Sigmoid colon (tissue), 4 donors: ENCODE results near the gene TTC8.

Experiments
- CTCF ChIP-seq, 4 experiments: fragments of 450-650 bp in 3 of 4; fragments of 200-600 bp in 1 of 4; IDR thresholded peaks; one replicate each; pipeline ENCODE4 v1.5.1; 2016 to 2019; ENCODE audit warnings: antibody characterized with exemption in 4 of 4, mild to moderate bottlenecking in 3 of 4, moderate library complexity in 2 of 4
- EP300 ChIP-seq, 4 donors: sonication (generic); formaldehyde crosslinking; IDR thresholded peaks; one replicate each; pipeline ENCODE4 v1.6.1; 2017; ENCODE audit warnings: antibody characterized with exemption in 4 of 4
- POLR2A ChIP-seq, 2 donors: fragments of 450-650 bp; IDR thresholded peaks; one replicate each; pipeline ENCODE4 v1.6.1; 2016; ENCODE audit warnings: antibody characterized with exemption in 2 of 2, mild to moderate bottlenecking in 2 of 2, moderate library complexity in 2 of 2
- POLR2AphosphoS5 ChIP-seq, 4 donors: sonication (generic); formaldehyde crosslinking; IDR thresholded peaks; one replicate each; pipeline ENCODE4 v1.6.1; 2017; ENCODE audit warnings: antibody characterized with exemption in 4 of 4

DNA sequence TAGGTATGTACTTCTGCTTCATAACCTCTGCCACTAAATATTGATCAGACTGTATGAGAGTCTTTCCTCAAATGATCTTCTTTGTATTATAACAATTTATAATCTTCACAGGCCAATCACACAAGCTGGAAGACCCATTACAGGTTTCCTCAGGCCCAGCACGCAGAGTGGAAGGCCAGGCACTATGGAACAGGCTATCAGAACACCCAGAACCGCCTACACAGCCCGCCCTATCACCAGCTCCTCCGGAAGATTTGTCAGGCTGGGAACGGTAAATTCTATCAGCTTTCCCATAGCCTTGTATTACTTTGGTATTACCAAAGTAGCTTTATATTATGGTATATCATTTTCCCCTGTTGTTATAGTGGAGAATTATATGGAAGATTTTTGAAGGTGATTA, 16.5 kb downstream of the TTC8 start:
- TF ChIP-seq POLR2A (IDR thresholded peaks at IDR 0.05) = no peak
- TF ChIP-seq CTCF (IDR thresholded peaks at IDR 0.05) = no peak
- no peak for TF ChIP-seq EP300 (IDR thresholded peaks at IDR 0.05)
- no peak for TF ChIP-seq POLR2AphosphoS5 (IDR thresholded peaks at IDR 0.05)
